HG02981 (cell line): ENCODE measurements around the gene FRG2C.
"Not testable (repeated sequence)": the region's sequence is repeated elsewhere in the genome, so short reads cannot be mapped to it uniquely, and the experiment has no call there.

Experiments
- ATAC-seq: cut with Tn5 transposase; IDR thresholded peaks from one replicate; pipeline ENCODE4 v1.9.1; 2021; ENCODE audit warnings: mild to moderate bottlenecking, moderate library complexity; ENCODE audit not compliant: unreplicated experiment

Gene FRG2C

GRCh38 chr3:75664028-75664427 is at the start of gene FRG2C:
TSS of gene FRG2C (plus strand) at chr3:75664328. CDS start at chr3:75664380, 52 bp downstream.
- not testable (repeated sequence) for ATAC-seq

- not testable (repeated sequence) for ATAC-seq
Measured at GRCh38 chr3:75618666-75619305, 45.3 kb upstream of the FRG2C start.

- not testable (repeated sequence) for ATAC-seq
Measured at GRCh38 chr3:75619481-75620031, 44.6 kb upstream of the FRG2C start.

GRCh38 chr3:75621772-75622171 is 42.4 kb upstream of the FRG2C start:
- not testable (repeated sequence) for ATAC-seq

GRCh38 chr3:75623656-75624055 is 40.5 kb upstream of the FRG2C start:
- ATAC-seq = not testable (repeated sequence)

- ATAC-seq = not testable (repeated sequence)
Measured at GRCh38 chr3:75630887-75631535, 33.1 kb upstream of the FRG2C start.

- ATAC-seq = no peak
Measured at GRCh38 chr3:75631541-75631940, 32.6 kb upstream of the FRG2C start.

- ATAC-seq = not testable (repeated sequence)
Measured at GRCh38 chr3:75638947-75639346, 25.2 kb upstream of the FRG2C start.

GRCh38 chr3:75641107-75641517 is 23.0 kb upstream of the FRG2C start:
- ATAC-seq = not testable (repeated sequence)

GRCh38 chr3:75643031-75643800 is 20.9 kb upstream of the FRG2C start:
- not testable (repeated sequence) for ATAC-seq

GRCh38 chr3:75645548-75645947 is 18.6 kb upstream of the FRG2C start:
- ATAC-seq = not testable (repeated sequence)

- ATAC-seq = no peak
Measured at GRCh38 chr3:75650191-75650590, 13.9 kb upstream of the FRG2C start.

GRCh38 chr3:75655101-75655904 is 8.8 kb upstream of the FRG2C start:
- not testable (repeated sequence) for ATAC-seq

GRCh38 chr3:75655956-75656355 is 8.2 kb upstream of the FRG2C start:
- not testable (repeated sequence) for ATAC-seq

- not testable (repeated sequence) for ATAC-seq
Measured at GRCh38 chr3:75658411-75659107, 5.6 kb upstream of the FRG2C start.

GRCh38 chr3:75659108-75659433 is 5.1 kb upstream of the FRG2C start:
- not testable (repeated sequence) for ATAC-seq

GRCh38 chr3:75665626-75666025 is 1.5 kb downstream of the FRG2C start:
- not testable (repeated sequence) for ATAC-seq

- not testable (repeated sequence) for ATAC-seq
Measured at GRCh38 chr3:75667757-75668701, 3.9 kb downstream of the FRG2C start.
